Adipose tissue (tissue), 3 donors: Measurements from ENCODE around the gene HECTD4. TPM values are rescaled to one million over a fixed set of nuclear protein-coding genes. Genes with fewer than 3 reads are reported as not detected.
A peak's percentile ranks its signal among the peaks of the same experiment; 100 is the strongest.
"Not testable (repeated sequence)": the region's sequence is repeated elsewhere in the genome, so short reads cannot be mapped to it uniquely, and the experiment has no call there.

Source experiments
- H3K27ac ChIP-seq: one replicate; pipeline ENCODE4 v1.5.1; 2013; ENCODE audit warnings: low read depth, low read length
- WGBS, 3 donors: extraction: QIAGEN DNeasy Blood & Tissue Kit; methylation state at CpG; one replicate each; pipeline ENCODE4 v1.1.7; 2013; 5-methylcytosine and 5-hydroxymethylcytosine counted together
- polyA plus RNA-seq, 3 donors: library from polyadenylated mRNA; stranded (reverse); fragments of 200-250 nt; gene quantifications; one replicate each; pipeline ENCODE4 v1.2.3, GENCODE V29; 2013
- donor health status: healthy with polysubstance abuse.
- donor health status: Bipolar disorder and iron deficiency.
- donor health status: healthy.

HECTD4 gene
- polyA plus RNA-seq, 3 donors = 4.0 to 16.6 (median 10.1) TPM

DNA sequence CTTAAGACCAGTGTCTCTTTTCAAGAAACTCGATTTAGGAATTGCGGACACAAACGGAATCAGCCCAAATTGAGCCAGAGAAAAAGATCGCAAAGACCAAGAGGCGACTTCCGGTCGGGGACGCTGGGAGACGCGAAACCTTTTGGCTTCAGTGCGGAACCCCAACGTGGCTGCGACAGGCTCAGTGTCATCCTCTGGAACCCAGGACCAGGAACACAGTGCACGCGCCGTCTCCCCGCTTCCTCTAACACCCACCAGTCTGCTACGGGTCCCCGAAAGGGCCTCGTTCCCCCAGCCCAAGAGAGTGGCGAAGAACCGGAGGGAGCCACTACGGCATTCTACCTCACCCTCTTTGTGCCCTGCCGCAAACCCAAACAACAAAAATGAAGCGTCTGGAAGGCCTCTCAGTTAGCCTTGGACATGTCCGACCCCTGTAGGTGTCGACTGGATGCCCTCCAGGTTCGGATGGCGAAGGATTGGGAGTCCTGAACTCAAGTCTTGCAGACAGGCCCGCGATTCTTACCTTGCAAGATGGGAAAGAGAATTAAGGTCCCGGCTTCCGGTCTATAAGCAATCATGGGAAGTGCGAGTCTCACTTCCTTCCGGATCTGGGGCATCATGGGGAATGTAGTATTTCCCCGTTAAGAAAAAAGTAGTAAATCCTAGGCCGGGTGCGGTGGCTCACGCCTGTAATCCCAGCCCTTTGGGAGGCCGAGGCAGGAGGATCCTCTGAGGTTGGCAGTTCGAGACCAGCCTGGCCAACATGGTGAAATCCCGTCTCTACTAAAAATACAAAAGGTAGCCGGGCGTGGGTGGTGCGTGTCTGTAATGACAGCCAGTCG, 27.1 kb upstream of the HECTD4 start, which contains the start of gene RPL6:
Gene RPL6, minus strand, starts transcription at position 542 of the 842 bp plus-strand sequence. CDS start 949 bp downstream, outside the sequence.
- H3K27ac ChIP-seq = peak within 1 kb of the TSS; percentile 45
- WGBS, 3 donors = 9 to 11% (median 10%) methylated on average over 46 of the region's 46 CpGs

DNA sequence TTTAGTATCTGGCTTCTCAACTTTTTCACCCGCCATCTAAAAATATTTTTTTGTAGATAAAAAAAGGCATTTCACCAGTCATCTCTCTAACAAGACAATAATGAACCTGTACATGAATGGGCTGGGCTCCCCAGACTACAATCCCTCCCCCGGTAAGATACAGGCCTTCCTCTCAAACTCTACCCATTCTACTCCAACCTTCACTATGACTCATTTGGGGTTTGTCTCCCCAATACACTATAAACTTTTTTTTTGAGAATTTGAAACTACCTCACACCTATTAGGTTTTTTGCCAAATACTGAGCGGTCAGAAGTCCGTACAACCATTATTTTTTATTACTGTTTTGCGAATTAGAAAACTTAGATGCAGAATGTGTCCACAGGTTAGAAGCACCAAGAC, 26.4 kb upstream of the HECTD4 start:
- 14 to 20% (median 18%) methylated on average over 5 of the region's 5 CpGs for WGBS, 3 donors
- no peak overlapping the region for H3K27ac ChIP-seq

DNA sequence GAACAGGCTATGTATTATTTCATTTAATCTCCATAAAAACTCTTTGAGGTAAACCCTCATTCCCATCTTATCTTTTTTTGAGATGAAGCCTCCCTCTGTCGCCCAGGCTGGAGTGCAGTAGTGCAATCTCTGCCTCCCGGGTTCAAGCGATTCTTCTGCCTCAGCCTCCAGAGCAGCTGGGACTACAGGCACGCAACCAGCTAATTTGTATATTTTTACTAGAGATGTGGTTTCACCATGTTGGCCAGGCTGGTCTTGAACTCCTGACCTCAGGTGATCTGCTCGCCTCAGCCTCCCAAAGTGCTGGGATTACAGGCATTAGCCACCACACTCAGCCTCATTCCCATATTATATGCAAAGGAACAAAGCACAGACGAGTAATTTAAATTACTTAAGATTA, 25.5 kb upstream of the HECTD4 start:
- not testable (repeated sequence) for H3K27ac ChIP-seq
- WGBS, 3 donors = 79 to 87% (median 82%) methylated on average over 6 of the region's 6 CpGs

DNA sequence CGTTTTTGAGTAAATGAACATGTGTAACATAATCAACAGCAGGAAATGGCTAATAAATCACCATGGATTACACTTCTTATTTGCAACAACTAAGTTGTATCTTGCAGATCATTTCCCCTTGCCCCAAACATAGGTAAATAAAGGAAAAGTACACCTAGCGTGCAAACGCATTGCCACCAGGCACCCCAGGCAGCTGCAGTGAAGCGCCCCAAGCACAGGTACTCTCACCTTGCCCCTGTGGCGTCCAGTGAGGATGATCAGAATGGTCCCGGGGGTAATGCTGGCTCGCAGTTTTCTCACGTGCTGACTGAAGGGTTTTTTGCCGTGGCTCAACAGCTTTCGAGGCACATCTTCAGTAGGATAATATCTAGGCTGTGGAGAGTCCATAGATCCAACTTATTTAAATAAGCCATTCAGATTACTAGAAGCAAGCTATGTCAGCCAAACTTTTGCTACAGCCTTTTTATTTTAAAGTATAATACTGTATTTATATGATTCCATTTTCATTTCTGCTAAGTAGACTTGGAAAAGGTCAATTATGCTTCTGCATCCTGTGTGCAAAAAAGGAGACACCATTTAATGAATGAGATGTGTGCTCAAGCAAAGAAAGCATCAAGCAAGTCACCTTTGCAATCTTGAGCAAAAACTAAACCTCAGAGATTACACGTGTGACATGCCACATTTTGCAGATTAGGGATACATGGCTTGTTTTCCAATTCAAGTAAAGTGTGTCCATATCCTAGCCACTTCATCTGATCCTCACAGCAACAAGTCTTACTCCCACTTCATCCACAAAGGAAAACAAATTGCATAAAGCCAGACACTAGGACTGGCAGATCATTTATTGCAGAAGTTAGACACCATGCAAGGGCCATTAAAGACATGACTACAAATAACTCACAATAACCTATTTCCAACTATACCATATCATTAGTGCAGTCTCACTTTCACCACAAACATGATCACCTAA, 24.6 kb upstream of the HECTD4 start:
- WGBS, 3 donors = 79 to 82% (median 80%) methylated on average over 11 of the region's 11 CpGs
- H3K27ac ChIP-seq = no peak overlapping the region

DNA sequence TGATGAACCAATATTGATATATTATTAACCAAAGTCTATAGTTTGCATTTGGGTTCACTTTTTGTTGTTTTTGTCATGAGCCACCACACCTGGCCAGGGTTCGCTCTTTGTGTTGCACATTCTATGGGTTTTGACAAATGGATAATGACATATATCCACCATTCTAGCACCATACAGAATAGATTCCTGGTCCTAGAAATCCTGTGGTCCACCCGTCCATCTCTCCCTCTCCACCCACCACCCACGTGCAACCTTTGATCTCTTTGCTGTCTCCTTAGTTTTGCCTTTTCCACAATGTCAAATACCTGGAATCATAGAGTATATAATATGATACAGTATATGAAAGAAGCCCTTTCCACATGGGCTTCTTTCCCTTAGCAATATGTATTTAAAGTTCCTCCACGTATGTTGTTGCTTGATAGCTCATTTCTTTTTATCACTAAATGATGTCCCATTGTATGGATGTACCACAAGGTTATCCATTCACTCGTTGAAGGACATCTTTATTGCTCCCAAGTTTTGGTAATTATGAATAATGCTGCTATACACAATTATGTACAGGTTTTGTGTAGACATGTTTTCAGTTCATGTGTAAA, 19.8 kb upstream of the HECTD4 start:
- WGBS, 3 donors = 52 to 74% (median 64%) methylated on average over 5 of the region's 5 CpGs

DNA sequence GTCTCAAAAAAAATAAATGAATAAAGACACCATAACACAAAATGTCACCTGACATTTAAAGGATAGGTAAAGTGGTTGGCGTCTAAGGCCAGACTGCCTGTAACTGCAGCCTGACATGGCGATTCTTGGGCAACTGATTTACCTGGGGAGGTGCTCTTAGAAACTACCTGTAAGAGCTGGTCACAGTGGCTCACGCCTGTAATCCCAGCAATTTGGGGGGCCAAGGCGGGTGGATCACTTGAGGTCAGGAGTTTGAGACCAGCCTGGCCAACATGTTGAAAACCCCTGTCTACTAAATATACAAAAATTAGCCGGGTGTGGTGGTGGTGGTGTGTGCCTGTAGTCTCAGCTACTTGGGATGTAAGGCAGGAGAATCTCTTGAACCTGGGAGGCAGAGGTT, 18.8 kb upstream of the HECTD4 start:
- no peak overlapping the region for H3K27ac ChIP-seq
- WGBS, 3 donors = 88 to 98% (median 94%) methylated on average over 5 of the region's 5 CpGs

More for the DNA sequence above, 19.8 kb upstream of the HECTD4 start:
- H3K27ac ChIP-seq = no peak overlapping the region

DNA sequence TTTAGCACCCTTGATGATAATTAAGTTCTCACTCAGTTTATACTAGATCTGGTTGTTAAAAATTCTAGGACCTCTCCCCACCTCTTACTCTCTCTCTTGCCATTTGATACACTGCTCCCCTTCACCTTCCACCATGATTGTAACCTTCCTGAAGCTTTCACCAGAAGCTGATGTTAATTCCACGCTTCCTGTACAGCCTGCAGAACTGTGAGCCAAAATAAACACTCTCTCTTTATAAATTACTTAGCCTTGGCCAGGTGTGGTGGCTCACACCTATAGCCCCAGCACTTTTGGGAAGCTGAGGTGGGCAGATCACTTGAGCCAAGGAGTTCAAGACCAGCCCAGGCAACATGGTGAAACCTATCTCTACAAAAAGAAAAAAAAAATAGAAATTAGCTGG, 11.1 kb upstream of the HECTD4 start:
- H3K27ac ChIP-seq = no peak overlapping the region
- WGBS, 3 donors = 50 to 81% (median 80%) methylated on average over 1 of the region's 1 CpG

DNA sequence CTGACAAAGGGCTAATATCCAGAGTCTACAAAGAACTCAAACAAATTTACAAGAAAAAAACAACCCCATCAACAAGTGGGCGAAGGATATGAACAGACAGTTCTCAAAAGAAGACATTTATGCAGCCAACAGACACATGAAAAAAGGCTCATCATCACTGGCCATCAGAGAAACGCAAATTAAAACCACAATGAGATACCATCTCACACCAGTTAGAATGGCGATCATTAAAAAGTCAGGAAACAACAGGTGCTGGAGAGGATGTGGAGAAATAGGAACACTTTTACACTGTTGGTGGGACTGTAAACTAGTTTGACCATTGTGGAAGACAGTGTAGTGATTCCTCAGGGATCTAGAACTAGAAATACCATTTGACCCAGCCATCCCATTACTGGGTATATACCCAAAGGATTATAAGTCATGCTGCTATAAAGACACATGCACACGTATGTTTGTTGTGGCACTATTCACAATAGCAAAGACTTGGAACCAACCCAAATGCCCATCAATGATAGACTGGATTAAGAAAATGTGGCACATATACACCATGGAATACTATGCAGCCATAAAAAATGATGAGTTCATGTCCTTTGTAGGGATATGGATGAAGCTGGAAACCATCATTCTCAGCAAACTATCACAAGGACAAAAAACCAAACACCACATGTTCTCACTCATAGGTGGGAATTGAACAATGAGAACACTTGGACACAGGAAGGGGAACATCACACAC, 7.9 kb upstream of the HECTD4 start:
- H3K27ac ChIP-seq = not testable (repeated sequence)
- WGBS, 3 donors = 78 to 83% (median 79%) methylated on average over 3 of the region's 4 CpGs

DNA sequence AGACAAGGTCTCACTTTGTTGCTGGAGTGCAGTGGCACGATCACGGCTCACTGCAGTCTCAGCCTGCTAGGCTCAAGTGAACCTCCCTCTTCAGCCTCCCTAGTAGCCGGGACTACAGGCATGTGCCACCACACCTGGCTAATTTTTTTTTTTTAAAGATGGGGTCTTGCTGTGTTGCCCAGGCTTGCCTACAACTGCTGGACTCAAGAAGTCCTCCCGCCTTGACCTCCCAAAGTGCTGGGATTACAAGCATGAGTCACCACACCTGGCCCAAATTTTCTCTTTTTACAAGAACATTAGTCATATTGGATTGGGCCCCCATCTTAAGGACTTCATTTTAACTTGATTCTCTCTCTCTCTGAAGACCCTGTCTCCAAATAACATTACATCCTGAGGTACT, 7.0 kb upstream of the HECTD4 start:
- no peak overlapping the region for H3K27ac ChIP-seq
- WGBS, 3 donors = 87 to 92% (median 89%) methylated on average over 4 of the region's 4 CpGs

DNA sequence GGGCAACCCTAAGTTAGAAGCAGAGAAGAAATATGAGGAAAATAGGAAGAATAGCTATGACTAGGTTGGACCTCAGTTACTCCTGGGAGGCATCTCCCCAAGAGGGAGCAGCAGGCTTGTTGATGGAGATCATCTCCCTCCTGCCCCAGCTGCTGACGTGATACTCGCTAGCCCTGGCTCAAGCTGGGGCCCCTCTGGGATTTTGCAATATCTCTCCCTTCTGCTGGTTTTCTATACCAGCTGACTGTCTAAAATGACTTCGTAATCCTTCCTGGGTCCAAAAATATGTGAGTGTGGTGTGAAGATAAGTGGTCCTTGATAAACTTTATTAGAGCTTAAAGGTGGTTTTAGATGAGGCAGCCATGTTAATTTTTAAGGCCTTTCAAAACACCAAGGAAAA, 4.5 kb upstream of the HECTD4 start:
- no peak overlapping the region for H3K27ac ChIP-seq
- WGBS, 3 donors = 31 to 64% (median 43%) methylated on average over 3 of the region's 3 CpGs

DNA sequence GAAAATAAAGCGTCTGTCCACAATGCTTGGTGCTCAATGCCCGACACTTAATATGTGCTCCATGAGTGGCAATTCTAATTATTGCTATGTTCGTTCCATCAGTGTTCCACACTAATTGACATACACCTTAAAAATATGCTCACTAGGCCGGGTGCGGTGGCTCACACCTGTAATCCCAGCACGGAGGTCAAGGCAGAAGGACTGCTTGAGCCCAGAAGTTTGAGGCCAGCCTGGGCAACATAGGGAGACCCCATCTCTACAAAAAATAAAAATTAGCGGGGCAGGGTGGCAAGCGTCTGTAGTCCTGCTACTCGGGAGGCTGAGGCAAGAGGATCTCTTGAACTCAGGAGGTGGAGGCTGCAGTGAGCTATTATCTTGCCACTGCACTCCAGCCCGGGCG, 635 bp upstream of the HECTD4 start:
- 90 to 92% (median 91%) methylated on average over 11 of the region's 11 CpGs for WGBS, 3 donors
- H3K27ac ChIP-seq = no peak overlapping the region

DNA sequence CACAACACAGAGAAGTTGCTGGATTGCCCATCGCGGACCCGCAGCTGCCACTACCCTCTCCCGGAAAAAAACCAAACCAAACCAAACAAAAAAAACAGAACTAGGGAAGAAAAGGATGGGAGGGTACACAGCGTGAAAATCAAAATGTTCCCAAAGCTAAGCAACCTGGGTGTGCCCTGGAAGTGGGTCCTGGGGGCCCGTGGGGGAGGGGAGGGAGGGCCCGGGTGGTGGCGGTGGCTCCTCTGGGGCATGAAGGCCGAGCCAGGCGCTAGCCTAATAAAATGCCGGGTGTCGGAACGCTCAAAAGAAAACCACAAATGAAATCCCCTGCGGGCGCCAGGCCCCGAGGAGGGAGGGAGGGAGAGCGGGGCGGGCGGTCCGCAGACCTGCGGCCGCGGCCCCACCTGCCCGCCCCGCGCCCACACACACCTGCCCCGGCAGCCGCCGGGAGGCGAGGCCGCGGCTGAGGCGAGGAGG, 787 bp downstream of the HECTD4 start:
- 1 to 33% (median 3%) methylated on average over 16 to 32 of the region's 33 CpGs for WGBS, 3 donors
- no peak overlapping the region for H3K27ac ChIP-seq

DNA sequence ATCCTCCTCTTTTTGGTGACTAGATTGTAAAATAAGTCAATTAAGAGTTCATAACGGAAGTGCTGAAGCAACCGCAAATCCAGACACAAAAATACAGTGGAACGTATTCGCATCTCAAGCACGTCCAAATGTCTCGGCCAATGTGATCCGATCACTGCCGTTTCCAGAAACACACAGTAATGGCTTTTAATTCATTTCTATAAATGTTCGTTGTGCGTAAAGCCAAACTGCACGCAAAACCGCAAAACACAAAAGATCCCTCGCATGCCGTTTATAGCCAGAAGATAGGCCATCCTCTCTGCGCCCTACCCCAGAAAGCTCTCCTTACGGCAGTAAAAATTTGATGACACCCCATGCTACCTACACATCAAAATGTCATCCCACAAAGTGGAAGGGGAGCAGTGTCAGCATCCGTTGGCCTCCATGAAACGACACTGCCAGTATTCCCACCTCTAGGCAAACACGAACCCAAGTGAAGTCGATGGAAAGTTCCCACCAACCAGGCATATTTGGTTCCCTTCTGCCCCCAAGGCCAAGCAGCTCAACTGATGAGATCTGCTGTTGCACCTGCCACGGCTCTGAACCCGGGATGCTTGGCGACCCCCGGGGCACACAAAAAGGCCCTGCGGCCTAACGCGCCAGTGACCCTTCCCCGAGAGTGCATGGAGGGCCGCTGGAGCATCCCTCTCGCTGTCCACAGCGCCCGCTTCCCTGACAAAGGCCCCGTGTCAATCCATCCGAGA, 1.4 kb downstream of the HECTD4 start:
- no peak overlapping the region for H3K27ac ChIP-seq
- 47 to 67% (median 53%) methylated on average over 34 of the region's 34 CpGs for WGBS, 3 donors

DNA sequence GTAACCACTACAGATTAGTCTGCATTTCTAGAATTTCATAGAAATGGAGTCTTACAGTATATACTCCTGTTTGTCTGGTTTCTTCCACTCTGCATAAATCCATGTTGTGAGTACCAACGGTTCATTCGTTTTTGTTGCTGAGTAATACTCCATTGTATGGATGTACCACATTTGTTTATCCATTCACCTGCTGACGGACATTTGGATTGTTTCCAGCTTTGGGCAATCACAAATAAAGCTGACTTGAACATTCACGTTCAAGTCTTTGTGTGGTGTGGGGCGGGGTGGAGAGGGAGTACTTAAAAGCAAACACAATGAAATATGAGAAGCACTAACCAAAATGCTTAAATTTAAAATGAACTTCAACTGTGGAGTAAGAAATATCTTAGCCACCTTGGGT, 7.1 kb downstream of the HECTD4 start:
- WGBS, 3 donors = 72 to 89% (median 83%) methylated on average over 5 of the region's 5 CpGs
- no peak overlapping the region for H3K27ac ChIP-seq

DNA sequence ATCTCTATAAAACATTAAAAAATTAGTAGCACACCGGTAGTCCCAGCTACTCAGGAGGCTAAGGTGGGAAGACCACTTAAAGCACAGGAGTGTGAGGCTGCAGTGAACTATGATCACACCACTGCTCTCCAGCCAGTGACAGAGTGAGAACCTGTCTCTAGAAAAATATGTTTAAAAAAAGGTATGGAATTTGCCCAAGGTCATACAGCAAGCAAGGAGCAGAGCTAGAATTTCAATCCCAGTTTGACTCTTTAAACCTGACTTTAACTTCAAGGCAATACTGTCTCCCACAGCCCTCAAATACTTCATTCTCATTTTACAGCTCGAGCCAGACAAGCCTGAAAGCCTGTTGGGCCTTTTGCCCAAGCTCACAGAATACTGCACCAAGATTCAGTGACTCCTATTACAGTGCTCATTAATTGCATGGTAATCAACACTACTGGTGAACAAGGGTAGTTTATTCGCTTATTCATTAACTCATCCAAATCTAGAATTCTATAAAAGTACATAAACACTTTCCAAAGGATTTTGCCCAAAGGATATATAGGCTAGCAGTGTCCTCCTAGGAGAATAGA, 8.0 kb downstream of the HECTD4 start:
- H3K27ac ChIP-seq = no peak overlapping the region
- WGBS, 3 donors = 78 to 94% (median 89%) methylated on average over 3 of the region's 3 CpGs

DNA sequence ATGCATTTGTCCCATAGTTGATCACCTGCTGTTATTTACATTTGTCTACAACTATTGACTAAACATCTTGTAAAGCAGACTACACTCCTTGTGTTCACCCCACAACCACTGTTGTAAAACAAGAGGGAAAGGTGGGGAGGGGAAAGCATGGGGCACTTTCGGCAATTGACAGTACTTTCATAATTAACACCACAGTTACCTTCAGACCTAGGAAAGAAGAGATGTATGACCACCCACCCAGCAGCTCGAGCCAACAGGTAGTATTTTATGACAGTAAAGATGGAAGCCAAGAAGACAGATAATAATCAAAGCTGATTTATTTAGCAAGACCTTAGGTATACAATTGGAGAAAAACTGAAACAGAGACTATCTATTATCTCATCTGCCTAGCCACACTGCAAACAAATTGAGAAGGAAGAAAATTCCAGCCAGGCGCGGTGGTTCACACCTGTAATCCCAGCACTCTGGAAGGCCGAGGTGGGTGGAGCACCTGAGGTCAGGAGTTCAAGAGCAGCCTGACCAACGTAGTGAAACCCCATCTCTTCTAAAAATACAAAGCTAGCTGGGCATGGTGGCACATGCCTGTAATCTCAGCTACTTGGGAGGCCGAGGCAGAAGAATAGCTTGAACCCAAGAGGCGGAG, 11.2 kb downstream of the HECTD4 start:
- no peak overlapping the region for H3K27ac ChIP-seq
- WGBS, 3 donors = 52 to 89% (median 85%) methylated on average over 8 of the region's 8 CpGs

DNA sequence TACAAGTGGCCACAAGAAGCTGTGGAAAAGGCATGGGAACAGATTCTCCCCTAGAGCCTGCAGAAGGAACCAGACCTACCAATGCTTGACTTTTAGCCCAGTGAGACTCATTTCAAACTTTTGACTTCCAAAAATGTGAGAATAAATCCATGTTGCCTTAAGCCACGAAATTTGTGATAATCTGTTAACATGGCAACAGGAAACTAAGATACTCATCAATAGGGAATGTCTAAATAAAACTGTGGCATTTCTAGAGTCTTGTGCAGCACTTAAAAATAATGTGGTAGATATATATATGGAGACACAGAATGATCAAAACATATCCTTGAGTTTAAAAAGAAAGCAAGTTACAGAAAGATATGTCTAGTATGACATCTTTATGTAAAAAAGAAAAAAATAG, 12.0 kb downstream of the HECTD4 start:
- 38 to 56% (median 42%) methylated on average over 1 of the region's 1 CpG for WGBS, 3 donors
- no peak overlapping the region for H3K27ac ChIP-seq
